Stimulated activated CD4-positive, alpha-beta T cell treated with anti-CD3 and anti-CD28 coated beads, Interleukin-4, amount 100 ng/mL, for 1 hour (primary cell): ENCODE results near the gene ANGEL1.

Source experiments
- DNase-seq: peaks from one replicate; pipeline ENCODE4 v3.0.0-alpha.2; 2020

The ANGEL1 gene

DNA sequence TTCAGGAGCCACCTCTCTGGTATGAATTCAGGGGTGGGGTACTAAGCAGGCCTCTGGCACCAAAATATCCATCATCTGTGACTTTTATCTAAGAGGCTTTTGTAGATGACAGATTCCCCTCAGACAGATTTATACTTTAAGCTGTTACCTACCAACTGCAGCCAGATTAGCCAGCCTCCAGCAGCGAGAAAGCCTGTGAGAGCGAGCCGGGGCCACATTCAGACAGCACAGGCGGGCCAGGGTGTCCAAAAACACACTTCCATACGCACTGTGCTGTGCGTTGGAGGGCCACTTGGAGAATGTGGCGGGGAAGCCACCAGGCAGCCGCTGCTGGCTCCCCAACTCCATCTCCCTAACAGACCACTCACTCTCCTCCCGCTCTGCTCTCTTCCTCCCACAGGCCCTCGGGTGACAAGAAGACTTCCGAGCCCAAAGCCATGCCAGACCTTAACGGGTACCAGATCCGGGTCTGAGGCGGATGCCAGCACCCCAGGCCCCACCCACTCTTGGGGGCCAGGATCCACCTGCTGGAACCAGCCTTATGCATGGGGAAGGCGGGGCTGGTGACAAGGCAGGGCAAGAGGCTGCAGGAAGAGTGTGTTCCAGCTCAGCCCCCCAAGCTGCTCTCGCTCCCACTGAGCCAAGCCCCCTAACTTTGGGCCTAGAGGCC, 34.0 kb downstream of the ANGEL1 start:
- no peak for DNase-seq

DNA sequence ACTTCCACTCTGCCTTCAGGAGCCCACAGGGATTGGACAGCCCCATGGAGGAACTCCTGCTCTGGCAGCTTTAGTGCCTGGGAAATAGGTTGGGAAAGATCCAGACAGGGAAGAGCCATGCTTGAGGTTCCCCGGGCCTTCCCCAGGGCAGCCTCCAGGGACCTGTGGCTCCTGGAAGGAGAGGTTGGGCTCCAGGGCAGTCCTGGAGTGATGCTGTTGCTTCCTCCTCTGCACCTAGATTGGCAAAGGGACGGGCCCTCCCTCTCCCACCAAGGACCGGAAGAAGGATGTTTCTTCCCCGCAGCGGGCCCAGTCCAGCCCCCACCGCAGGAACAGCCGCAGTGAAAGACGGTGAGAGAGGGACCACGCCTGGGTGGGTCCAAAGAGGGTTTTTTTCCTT, 35.0 kb downstream of the ANGEL1 start:
- no peak for DNase-seq

DNA sequence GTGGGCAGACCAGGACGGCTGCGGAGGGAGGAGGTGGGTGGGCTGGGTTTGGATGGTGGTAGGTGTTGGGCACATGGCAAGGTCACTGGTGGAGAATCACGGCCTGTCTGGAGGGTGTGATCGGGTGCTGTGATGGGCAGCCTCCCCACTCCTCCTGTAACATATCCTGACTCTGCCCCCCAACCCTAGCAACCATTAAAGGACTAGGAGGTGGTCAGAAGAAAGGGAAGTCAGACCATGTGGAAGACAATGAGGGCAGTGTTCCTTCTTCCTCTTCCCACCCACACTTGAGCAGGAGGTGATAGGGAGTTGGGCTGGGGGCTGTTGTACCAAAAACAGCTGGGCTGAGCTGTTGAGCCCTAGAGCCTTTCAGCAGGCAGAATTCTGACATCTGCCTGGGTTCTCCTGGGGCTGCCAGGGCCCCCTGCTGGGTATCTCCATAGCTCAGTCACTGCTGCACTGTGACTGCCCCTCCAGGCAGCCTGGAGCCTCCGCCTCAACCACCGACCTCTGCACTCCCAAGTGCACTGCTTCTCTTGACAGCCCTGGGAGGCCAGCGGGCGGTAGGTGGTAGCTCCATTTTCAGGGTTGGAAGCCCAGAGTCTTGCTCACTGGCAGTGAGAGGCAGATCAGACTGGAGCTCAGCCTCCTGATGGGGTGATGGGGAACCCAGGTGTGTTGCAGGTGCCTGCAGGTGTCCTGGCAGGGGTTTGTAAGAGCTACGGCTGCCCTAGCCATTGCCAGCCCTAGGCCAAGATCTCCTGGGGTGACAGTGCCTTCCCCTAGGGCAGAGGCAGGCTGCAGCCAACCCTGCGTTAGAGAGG, 36.0 kb downstream of the ANGEL1 start:
- no peak for DNase-seq

DNA sequence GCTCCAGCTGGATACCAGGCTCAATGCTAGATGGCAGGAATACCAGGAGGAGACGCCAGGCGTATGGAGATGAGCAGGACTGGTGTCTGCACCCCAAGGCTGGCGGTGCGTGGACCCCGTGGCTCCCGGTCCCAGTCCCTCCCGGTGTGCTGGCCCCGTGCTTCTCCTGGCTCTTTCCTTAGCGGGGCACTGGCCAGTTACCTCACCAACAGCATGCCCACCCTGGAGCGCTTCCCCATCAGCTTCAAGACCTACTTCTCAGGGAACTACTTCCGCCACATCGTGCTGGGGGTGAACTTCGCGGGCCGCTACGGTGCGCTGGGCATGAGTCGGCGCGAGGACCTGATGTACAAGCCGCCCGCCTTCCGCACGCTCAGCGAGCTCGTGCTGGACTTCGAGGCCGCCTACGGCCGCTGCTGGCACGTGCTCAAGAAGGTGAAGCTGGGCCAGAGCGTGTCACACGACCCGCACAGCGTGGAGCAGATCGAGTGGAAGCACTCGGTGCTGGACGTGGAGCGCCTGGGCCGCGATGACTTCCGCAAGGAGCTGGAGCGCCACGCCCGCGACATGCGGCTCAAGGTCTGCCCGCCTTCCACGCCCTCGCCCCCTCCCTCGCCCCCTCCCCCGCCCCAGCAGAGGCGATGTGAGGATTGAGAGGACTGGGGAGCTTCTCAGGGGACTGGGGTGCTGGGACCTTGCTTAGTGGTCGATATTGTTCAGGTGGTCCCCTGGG, 36.8 kb downstream of the ANGEL1 start:
- no peak for DNase-seq

DNA sequence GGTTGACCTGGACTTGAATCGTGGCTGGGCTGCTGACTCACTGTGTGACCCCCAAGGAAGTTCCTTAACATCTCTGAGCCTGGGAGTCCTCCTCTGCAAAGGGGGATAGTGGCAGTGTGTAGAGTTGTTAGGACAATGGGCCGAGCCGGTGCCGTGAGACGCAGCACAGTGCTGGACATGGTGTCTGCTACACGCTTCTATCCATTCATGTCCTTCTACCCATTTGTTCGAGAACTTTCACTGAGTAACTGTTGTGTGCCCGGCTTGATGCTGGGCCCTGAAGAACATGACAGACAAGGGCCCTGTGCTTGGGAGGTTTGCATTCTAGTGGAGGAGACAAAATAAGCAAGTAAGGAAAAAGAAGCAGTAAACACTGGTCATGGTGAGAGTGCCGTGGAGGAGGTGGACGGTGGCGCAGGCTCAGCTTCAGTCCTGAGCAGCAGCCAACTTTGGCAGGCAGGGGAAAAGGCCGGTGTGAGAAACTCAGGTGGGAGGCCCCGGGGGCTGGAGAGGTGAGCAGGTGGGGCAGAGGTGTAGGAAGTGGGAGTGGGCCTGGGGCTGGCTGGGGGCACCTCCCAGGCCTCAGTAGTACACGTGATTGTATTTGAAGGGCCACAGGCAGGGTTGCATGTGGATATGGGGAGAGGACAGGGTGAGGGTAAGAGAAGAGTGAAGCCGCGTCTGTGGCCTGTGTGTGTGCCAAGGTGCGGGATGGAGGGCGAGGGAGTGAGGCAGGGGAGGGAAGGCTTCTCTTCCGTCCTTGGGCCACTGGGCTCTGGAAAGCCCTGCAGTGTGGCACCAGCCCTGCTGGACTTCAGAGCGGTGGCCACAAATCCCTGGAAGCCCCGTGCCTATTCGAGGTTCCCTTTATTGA, 37.6 kb downstream of the ANGEL1 start:
- DNase-seq: no peak

DNA sequence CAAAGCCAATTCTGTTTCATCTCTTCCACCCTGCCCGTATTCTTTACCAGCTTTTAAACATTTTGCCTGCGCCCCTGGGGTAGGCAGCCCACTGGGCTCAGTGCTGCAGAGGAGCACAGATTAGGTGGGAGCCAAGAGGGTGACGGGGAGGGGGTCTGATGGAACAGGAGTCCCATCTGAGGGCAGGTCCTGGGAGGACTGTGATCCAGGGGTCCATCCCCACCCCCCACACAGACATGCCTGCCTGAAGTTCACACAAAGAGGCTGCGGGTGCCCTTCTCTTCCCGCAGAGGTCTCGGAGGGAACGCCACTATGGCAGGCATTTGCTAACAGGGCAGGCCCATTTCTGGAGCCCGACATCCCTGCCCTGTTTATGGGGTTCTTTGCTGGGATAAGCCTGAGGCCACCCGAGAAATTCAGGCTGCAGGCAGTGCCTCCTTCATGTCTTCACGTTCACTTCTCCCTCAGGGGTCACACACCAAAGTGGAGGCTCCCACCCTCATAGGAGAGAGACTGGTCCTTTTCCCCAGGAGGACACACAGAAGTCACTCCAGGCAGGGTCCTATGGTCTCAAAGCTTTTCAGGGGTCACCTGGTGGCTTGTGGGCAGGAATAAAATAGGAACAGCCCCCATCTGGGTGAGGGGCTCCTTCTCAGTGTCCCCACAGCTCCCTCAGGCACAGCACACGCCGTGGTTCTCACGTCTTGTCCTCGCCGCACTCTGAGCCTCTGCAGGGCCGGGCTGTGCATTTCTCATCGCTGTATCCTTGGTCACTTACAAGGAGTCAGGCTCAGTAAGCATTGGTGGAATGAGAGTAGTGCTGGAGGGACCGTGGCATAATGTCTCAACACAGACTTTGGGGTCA, 38.5 kb downstream of the ANGEL1 start:
- no peak for DNase-seq

DNA sequence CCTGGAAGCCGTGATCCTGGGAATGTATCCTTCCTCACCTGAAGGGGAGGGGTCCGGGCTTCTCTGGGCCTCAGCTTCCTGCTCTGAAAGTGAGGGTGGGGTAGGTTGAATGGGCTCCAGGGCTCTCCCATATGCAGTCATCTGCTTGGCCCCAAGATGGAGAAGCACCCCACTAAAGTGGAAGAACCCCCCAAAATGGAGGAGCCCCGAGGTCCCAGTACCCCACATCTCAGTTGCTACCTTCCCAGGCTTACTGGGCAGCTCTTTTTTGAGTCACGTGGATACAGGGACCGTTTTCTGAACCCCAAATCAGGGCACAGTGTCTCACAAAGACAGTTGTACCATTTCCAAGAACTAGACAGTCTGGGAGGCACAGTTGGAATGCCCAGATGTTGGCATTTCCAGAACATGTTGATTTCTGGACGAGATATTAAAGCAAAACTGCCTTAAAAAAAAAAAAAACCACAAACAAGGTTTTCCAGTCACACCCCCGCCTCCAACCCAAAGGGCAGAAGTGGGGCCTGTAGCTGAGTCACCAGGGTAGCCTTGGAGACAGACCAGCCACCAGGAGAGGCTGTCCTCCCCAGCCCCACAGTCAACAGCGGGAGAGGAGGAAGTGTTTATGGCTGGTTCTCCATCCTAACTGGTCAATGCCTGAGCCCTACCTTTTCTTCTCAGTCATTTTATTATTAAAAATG, 39.3 kb downstream of the ANGEL1 start:
- DNase-seq: no peak

DNA sequence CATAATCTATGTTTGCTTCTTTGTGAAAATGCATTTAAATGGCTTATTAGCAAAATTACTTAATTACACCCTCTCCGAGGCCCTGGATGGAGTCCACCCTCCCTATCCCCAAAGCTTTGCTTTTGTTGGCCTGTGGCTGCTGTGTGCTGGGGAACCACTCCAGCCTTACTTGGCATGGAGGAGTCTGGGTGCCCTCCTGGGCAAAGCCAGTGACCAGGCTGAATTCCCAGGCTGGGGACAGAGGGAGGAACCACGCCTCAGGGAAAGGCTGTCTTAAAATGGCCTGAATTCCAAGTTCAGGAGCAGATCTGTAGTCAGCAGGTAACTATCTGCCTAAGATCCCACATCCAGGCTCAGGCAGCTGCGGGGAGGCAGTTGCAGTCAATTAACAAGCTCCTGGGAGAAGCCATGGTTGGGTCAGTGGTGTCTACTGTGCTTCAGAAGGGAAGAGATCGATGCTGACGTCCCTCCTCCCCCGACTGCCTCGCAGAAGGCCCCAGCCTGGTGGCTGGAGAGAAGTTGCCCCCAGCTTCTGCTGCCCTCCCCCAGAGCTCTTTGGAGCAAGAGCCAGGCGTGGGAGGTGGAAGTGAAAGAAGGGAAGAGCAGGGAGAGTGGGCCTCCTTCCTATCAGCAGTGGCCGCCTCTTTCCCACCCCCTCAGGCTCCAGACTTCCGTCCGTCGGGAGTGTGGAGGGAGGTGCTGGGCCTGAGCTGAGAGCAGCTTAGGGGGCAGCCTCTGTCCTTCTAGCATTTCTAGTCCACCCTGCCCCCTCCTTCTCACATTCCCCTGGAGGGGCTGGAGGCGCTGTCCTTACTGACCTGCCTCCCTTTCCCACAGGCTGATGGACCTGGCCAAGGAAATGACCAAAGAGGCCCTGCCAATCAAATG, 40.1 kb downstream of the ANGEL1 start:
- no peak for DNase-seq

DNA sequence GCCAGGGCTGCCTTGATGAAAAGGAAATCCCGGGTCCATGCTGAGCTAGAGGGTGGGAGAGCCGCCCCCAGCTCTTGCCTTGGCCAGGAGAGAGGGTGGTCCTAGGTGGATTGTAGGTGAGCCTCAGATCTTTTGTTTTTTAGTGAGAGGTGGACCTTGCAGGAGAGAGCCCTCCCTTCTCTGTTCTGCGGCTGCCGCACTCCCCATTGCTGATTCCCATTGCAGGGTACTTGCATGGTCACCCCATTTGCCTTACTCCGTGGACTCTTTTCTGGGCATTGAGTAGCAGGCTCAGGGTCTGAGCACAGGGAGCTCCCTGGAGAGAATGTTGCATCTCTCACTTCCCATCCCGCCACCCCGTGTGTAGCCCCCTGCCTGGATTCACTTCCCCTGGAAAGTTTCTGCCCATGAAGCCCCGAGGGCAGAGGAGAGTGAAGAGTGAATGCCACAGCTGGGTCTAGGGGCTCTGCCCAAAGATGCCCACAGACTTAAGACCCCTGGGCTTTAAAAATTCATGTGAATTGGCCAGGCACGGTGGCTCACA, 41.2 kb downstream of the ANGEL1 start:
- DNase-seq: no peak

DNA sequence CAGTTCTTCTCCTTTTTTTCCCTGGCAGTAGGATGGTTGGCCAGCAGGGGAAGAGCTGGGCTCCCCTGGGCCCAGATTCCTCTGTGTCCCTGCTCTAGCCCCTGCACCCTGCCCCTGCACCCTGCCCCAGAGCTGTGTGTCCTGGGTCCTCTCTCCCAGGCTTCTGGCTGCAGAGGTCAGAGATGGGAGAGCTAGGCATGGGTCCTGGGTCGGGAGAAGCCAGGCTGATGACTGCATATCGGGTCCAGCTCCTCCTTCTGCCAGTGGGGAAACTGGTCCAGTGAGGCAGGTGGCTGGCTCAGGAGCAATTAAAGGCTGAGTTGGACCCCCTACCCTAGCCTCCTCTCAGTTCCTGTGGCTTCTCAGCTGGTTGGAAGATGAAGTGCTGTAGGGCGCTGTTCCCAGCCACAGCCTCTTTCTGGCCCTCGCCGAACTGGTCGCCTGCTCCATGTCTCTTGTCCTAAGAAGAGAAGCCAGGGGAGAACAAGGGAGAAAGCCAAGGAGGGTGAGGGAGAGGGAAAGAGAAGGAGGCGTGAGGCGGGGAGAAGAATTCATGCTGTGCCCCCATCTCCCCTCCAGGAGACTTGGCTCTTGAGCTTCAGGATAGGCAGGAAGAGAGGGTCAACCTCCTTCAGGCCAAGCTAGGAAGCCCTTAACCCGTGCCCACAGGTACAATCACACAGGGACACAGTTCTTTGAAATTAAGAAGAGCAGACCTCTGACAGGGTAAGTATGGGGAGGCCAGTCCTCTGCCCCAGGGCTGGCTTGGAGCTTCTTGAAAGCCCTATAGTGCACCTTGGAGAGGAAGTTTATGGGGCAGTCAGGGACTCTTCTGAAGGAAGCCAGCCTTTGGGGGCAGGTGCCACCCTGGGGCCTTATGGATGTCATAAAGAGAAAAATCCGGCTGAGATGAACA, 41.9 kb downstream of the ANGEL1 start:
- DNase-seq: no peak

DNA sequence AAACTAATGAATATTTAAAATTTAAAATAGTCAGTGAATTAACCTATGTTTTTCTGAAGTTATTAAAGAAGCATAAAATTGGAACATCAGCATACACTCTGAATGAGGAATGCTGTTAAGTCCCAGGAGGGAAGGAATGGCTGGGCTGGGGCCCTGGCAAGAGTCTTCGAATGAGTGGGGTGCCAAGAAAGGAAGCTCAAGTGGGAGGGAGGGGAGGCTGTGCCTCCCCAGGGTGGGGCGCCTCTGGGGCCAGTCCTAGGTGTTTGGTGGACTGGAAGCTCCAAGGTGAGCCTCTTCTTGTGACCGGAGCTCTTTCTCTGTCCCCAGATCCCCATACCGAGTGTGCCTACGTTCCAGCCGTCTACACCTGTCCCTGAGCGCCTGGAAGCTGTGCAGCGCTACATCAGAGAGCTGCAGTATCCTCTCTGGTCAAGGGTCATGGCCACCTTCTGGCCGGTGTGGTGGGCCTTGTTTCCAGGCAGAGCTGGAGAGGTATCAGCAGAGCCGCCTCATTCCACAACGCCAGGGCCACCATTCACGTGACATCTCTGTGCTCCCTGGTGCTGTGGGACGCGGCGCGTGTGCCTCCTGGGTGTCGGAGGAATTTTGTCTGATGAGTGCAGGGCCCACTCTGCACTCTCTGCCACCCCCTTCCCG, 42.9 kb downstream of the ANGEL1 start:
- DNase-seq: no peak

DNA sequence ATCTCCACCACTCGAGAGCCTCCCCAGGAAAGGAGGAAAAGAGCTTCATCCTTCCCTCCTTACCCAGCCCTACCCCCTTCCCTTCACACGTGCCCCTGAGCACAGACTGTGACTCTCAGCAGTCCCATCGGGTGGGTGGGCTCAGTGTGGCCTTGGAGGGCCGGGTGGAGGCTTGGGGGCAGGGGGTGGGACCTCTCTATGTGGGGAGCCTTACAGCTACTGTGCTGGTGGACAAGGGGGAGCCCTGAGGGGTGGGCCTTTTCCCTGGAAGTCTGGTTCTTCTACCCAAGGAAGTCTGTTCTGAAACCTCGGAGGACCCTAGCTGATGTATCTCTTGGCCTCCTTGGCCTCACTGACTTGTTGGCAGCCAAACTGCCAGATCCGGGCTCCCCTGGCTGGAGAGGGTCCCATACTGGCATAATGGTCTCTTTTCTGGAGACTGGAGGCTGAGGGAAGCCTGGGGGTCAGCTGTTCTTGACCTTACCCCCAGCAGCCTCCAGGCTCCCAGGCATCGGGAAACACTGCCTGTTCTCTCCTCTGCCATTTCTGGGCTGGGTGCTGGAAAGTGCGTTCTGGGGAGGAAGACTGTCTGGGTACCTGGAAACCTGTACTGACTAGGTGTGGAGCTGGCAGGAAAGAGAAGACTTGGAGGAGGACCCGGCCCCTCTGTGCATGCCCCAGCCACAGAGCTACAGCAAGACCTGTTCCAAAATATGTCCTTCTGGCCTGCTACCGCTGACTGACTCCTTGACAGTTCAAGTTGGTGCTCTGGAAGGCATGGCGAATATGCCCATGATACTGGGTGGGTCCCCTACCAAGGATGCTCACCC, 43.8 kb downstream of the ANGEL1 start:
- no peak for DNase-seq

DNA sequence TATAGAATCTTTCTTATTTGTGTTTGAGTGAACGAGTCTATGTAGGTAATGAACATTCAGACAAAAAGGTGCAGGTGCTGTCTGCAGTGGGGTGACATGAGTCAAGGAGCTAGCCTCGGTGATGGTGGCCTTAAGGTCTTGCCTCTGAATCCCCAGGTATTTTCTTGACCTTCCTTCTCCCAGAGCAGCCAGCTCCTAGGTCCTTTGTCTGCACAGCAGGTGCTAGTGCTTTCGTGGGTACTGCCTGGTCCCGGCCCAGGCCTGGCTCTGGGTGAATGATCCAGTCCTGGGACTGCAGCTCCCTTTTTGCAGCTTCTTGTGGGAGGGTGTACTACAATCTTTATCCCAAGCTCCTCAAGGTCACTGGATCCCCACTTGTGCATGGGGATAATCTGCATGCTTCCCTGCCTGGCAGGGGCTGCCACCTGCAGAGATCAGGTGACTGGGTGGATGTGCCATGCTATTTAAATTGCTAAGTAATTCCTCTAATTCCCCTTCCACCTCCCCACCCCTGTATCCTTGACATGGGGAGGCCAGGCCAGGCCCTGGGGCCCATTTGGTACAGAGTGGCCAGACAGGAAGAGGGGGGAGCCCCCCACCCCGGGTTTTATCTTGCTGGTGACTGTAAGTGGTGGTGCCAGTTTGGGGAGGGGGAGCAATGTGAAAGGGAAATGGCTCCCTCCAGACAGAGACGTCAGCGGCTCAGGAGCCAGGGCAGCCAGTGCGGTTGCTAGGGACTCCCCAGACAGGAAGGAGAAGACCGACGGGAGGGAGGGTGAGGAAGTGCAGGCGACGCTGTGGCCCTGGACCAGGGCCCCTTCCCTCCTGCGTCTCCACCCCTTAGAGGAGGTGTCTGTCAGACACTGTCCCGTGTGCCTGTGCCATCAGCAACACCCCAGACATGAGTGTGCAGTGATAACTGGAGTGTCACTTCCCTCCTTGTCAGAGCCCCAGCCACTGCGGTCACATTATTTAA, 44.7 kb downstream of the ANGEL1 start:
- DNase-seq: peak; percentile 38

DNA sequence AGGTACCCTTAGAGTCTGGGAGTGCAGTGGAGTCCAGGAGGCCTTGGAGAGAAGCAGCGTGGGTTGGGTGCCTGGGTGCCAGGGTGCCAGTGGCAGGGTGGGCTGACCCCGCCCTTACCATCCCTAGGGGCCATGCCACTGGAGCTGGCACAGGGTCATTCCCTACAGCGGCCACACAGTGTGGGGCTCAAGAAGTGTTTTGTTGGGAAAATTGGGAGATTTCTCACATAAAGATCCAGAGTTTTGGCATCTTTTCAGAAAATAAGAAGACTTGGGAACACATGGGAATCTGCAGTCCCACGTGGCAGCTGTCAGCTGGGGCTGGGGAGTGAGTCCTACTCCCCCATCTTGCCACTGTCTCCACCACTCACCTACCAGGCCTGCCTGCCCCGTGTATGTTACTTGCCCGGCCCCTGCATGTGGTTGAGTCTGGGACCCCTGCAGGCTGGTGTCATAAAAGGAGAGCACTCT, 47.2 kb downstream of the ANGEL1 start:
- DNase-seq: no peak
